Effector memory CD4-positive, alpha-beta T cell (primary cell): ENCODE measurements around the gene TSPAN4.

ENCODE experiments used
- DNase-seq, 3 donors: peaks; one replicate each; pipeline ENCODE4 v3.0.0-alpha.2; 2020
- H3K27ac ChIP-seq: 2 replicates; pipeline ENCODE4 v1.7.0; 2013; ENCODE audit warnings: mild to moderate bottlenecking, low read length, moderate library complexity; ENCODE audit not compliant: insufficient read depth, poor library complexity, severe bottlenecking
- H3K27me3 ChIP-seq: replicated peaks from 2 replicates; pipeline ENCODE4 v1.7.0; 2013; ENCODE audit warnings: mild to moderate bottlenecking, low read length; ENCODE audit not compliant: insufficient read depth, control insufficient read depth, poor library complexity, severe bottlenecking
- H3K36me3 ChIP-seq: 2 replicates; pipeline ENCODE4 v1.7.0; 2013; ENCODE audit warnings: mild to moderate bottlenecking, low read length, moderate library complexity; ENCODE audit not compliant: control insufficient read depth, insufficient read depth
- H3K4me1 ChIP-seq: 2 replicates; pipeline ENCODE4 v1.7.0; 2013; ENCODE audit warnings: low read length, mild to moderate bottlenecking; ENCODE audit not compliant: control insufficient read depth, insufficient read depth, poor library complexity, severe bottlenecking
- H3K4me3 ChIP-seq: 2 replicates; pipeline ENCODE4 v1.7.0; 2013; ENCODE audit warnings: low read length, low read depth, mild to moderate bottlenecking; ENCODE audit not compliant: insufficient read depth, poor library complexity, severe bottlenecking
- H3K9me3 ChIP-seq: 2 replicates; pipeline ENCODE4 v1.7.0; 2013; ENCODE audit warnings: mild to moderate bottlenecking, low read length, moderate library complexity; ENCODE audit not compliant: control insufficient read depth

Gene TSPAN4

GRCh38 chr11:831118-831864, 11.4 kb upstream of the TSPAN4 start:
- no peaks in the 10 kb centered on the region for H3K9me3 ChIP-seq
- H3K4me1 ChIP-seq: peaks cover 43% of the 10 kb centered on the region
- peaks cover 51% of the 10 kb centered on the region for H3K27me3 ChIP-seq
- no peak for DNase-seq
- no peak overlapping the region for H3K4me3 ChIP-seq
- H3K36me3 ChIP-seq: no peaks in the 10 kb centered on the region
- H3K27ac ChIP-seq: no peak overlapping the region

DNA sequence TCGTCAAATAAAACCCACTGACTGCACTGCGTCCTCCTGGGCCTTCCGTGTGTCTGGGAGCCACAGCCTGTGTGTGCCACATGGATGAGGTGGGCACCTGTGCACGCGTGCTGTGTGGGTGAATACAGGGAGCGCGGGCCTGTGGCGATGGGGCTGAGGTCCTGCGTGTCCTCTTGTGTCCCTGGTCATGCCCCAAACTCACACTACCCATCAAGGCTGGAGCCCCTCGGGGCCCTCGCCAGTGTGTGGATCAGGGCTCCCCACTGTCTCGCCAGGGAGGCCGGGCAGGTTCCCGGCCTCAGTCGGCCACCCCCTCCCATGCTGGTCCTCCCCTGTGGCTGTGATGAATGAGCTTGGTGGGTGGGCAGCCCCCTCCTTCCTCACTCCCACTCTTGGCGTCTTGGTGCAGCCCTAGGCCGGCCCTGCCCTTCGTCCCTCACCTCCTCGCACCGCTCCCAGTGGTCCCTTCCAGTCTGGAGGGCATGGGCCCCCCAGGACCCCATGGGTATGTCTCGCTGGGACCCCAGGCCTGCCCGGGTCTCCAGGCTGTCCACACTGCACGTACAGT, 10.6 kb upstream of the TSPAN4 start:
- Histone ChIP-seq H3K27me3 (peaks cover 51% of the 10 kb centered on the region), H3K4me3 (no peak overlapping the region), H3K9me3 (no peaks in the 10 kb centered on the region), H3K27ac (no peak overlapping the region), H3K4me1 (peaks cover 37% of the 10 kb centered on the region), H3K36me3 (peaks cover under 1% of the 10 kb centered on the region)
- DNase-seq: no peak

DNA sequence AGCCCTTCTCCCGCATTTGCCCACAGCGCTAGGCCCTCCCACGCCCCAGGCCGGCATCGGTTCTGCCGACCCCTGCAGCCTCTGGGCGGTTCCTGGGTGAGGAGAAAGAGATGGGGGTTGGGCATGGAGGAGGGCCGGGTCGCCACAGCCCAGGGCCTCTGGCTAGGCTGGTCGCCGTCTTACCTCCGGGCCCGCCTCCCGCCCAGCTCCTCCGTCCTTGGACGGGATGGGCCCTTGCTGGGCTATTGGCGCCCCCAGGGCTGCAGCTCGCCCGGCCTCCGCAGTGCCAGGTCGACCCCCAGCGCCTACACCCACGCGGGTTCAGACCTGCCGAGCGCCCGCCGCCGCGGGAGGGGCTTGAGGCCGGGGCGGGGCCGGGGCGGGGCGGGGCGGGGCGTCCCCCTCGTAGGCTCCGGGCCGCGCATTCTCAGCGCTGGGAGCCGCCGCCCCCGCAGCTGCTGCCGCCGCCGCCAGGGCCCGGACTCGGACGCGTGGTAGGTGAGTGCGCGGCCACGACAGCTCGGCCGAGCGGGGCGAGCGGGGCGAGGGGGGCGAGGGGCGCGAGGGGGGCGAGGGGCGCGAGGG, 10.0 kb upstream of the TSPAN4 start, which contains the start of gene CD151:
TSS of gene CD151 (plus strand) at position 424 of the 585 bp plus-strand sequence. CDS start 3,118 bp downstream, outside the sequence.
- Histone ChIP-seq H3K27me3 (peaks cover 46% of the 10 kb centered on the region), H3K27ac (no peak within 1 kb of the TSS), H3K36me3 (peaks cover 3% of the 10 kb centered on the region), H3K4me1 (peaks cover 33% of the 10 kb centered on the region), H3K9me3 (no peaks in the 10 kb centered on the region), H3K4me3 (peak within 1 kb of the TSS; percentile 59)
- DNase-seq: peak in 1 of 3 donors; percentile 19

DNA sequence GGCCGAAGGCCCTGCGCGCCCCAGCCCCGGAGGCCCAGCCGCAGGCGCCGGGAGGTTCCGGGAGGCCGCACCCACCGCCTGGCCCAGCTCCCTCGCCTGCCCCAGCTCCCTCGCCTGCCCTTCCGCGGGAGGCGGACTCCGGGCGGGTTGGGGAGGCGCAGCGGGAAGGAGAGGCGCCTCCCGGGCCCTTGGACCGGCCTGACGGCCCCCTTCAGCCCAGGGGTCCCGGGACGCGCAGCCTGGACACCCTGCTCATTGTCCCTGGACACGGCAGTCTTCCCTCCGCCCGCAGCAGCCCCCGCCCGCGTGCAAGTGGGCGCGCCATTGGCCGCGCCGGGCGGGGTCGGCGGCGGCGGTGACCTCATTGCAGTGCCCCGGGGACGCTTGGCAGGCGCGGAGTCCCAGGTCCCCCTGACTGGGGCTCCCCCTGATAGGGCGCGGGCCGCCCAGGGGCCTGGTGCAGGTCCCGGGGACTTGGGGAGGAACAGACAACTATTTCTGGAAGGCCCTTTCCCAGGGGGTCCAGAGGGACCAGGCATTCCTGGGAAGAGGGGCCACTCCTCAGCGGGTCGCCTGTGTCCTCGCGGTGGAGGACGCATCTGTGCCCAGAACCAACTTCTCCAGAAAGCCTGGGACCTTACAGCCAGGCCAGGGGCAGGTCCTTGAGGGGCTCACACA, 9.4 kb upstream of the TSPAN4 start:
- Histone ChIP-seq H3K4me1 (peaks cover 31% of the 10 kb centered on the region), H3K27me3 (peaks cover 40% of the 10 kb centered on the region), H3K4me3 (peak overlapping the region; percentile 59), H3K9me3 (no peaks in the 10 kb centered on the region), H3K36me3 (peaks cover 3% of the 10 kb centered on the region), H3K27ac (no peak overlapping the region)
- DNase-seq: peak in 2 of 3 donors; percentile 22 to 25

DNA sequence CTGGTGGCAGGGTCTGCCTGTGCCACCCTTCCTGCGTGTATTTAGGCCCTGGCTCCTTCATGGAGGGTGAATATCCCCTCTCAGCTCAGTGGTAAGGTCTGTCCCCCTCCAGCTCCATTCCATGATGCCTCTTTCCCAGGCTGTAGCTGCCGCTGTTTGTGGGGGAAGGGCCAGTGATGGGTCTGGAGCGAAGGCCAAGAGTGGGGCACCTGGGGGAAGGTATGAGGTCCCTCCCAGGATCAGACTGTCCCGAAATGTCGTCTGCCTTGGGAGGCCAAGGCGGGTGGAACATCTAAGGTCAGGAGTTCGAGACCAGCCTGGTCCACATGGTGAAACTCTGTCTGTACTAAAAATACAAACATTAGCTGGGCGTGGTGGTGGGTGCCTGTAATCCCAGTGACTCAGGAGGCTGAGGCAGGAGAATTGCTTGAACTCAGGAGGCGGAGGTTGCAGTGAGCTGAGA, 8.8 kb upstream of the TSPAN4 start:
- no peak overlapping the region for H3K27ac ChIP-seq
- peaks cover 35% of the 10 kb centered on the region for H3K27me3 ChIP-seq
- H3K4me1 ChIP-seq: peaks cover 30% of the 10 kb centered on the region
- peak overlapping the region; percentile 59 for H3K4me3 ChIP-seq
- DNase-seq: no peak
- peaks cover 3% of the 10 kb centered on the region for H3K36me3 ChIP-seq
- H3K9me3 ChIP-seq: no peaks in the 10 kb centered on the region

- Histone ChIP-seq H3K27me3 (peaks cover 28% of the 10 kb centered on the region), H3K4me1 (peaks cover 22% of the 10 kb centered on the region), H3K9me3 (no peaks in the 10 kb centered on the region), H3K4me3 (no peak overlapping the region), H3K27ac (no peak overlapping the region), H3K36me3 (peaks cover 9% of the 10 kb centered on the region)
- DNase-seq: no peak
Observed at GRCh38 chr11:834371-835316, 8.0 kb upstream of the TSPAN4 start.

- no peak overlapping the region for H3K4me3 ChIP-seq
- H3K4me1 ChIP-seq: peaks cover 14% of the 10 kb centered on the region
- DNase-seq: no peak
- H3K27ac ChIP-seq: no peak overlapping the region
- no peaks in the 10 kb centered on the region for H3K9me3 ChIP-seq
- H3K27me3 ChIP-seq: peaks cover 12% of the 10 kb centered on the region
- peaks cover 13% of the 10 kb centered on the region for H3K36me3 ChIP-seq
Observed at GRCh38 chr11:836274-836673, 6.4 kb upstream of the TSPAN4 start.

DNA sequence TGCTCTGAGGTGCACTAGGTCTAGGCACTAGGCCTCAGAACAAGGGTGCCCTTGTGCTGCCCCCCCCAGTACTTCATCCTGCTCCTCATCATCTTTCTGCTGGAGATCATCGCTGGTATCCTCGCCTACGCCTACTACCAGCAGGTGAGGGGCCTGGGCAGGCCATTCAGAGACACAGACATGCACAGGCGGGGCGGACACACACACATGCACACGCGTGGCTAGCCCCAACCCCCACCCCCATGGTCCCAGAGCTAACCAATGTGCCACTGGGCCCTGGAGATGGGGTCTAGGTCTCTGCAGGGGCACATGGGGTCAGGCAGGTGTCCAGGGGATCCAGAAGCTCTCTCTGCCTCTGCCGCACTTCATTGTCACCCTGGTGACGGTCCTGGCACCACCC, 6.0 kb upstream of the TSPAN4 start:
- Histone ChIP-seq H3K4me3 (no peak overlapping the region), H3K4me1 (peaks cover 18% of the 10 kb centered on the region), H3K27me3 (peaks cover 8% of the 10 kb centered on the region), H3K27ac (no peak overlapping the region), H3K36me3 (peaks cover 13% of the 10 kb centered on the region), H3K9me3 (no peaks in the 10 kb centered on the region)
- no peak for DNase-seq
